Activated CD4-positive, alpha-beta T cell treated with anti-CD3 and anti-CD28 coated beads, Interleukin-2, amount 50 U/mL, for 24 hours (primary cell): Measurements from ENCODE around the gene SPNS1.

Experiments used
- DNase-seq, 2 donors: peaks; one replicate each; pipeline ENCODE4 v3.0.0-alpha.2; 2020; ENCODE audit warnings: low read depth in 1 of 2, low spot score in 1 of 2

The SPNS1 gene

GRCh38 chr16:29025735-29026134, 51.2 kb downstream of the SPNS1 start:
- DNase-seq = no peak

- DNase-seq = no peak
Observed at GRCh38 chr16:29028457-29029167, 54.0 kb downstream of the SPNS1 start.

GRCh38 chr16:29029168-29029994, 54.8 kb downstream of the SPNS1 start:
- DNase-seq = peak; percentile 68 to 86

GRCh38 chr16:29030086-29030840, 55.7 kb downstream of the SPNS1 start:
- no peak for DNase-seq
